PC-9 (cell line): ENCODE results near the gene KRTAP21-1. TPM values are rescaled to one million over a fixed set of nuclear protein-coding genes. Genes with fewer than 3 reads are reported as not detected.

Source experiments
- BruUV-seq: library from RNA; stranded (reverse); fragments of 400-500 nt; replicated peaks from 2 replicates; lab custom pipeline; 2021; lab: Mats Ljungman, UMichigan
- CTCF ChIA-PET: fragments of 300-600 bp; sonication (Branson Sonifier 250); formaldehyde crosslinking; loops from one replicate; lab custom pipeline; 2022; ENCODE audit warnings: antibody characterized with exemption; lab: Charles Lee
- POLR2A ChIA-PET: fragments of 300-600 bp; sonication (Branson Sonifier 250); formaldehyde crosslinking; loops from one replicate; lab custom pipeline; 2022; ENCODE audit warnings: antibody characterized with exemption; ENCODE audit not compliant: unreplicated experiment; lab: Charles Lee
- DNase-seq, 2 experiments: peaks; one replicate each; pipeline versions ENCODE4 v3.0.0 to v3.0.0-alpha.2; 2015 to 2022; ENCODE audit warnings: mixed read lengths in 1 of 2
- H2AFZ ChIP-seq: fragments of 200-600 bp; sonication (generic); 2 replicates; pipeline ENCODE4 v1.8.1; 2017; ENCODE audit warnings: antibody characterized with exemption
- H3F3A ChIP-seq: fragments of 200-600 bp; sonication (generic); 2 replicates; pipeline ENCODE4 v1.8.1; 2017; ENCODE audit warnings: antibody characterized with exemption, mild to moderate bottlenecking, low read depth; ENCODE audit not compliant: insufficient read depth
- H3K27ac ChIP-seq: fragments of 200-600 bp; sonication (generic); 2 replicates; pipeline ENCODE4 v1.6.1; 2016; ENCODE audit warnings: mixed run types
- H3K27me3 ChIP-seq: fragments of 200-600 bp; sonication (generic); 2 replicates; pipeline ENCODE4 v1.6.1; 2016; ENCODE audit warnings: low read depth, mixed run types; ENCODE audit not compliant: insufficient read depth
- H3K36me3 ChIP-seq: fragments of 200-600 bp; sonication (generic); 2 replicates; pipeline ENCODE4 v1.6.1; 2016; ENCODE audit warnings: low read depth, mixed run types
- H3K4me1 ChIP-seq: fragments of 200-600 bp; sonication (generic); replicated peaks from 2 replicates; pipeline ENCODE4 v1.6.1; 2016; ENCODE audit warnings: mixed run types; ENCODE audit not compliant: insufficient read depth
- H3K4me2 ChIP-seq: fragments of 200-600 bp; sonication (generic); 2 replicates; pipeline ENCODE4 v1.6.1; 2017; ENCODE audit warnings: mixed run types
- H3K4me3 ChIP-seq: fragments of 200-600 bp; sonication (generic); 2 replicates; pipeline ENCODE4 v1.6.1; 2016; ENCODE audit warnings: mixed run types
- H3K79me2 ChIP-seq: fragments of 200-600 bp; sonication (generic); 2 replicates; pipeline ENCODE4 v1.6.1; 2017; ENCODE audit warnings: low read depth, mixed run types
- H3K9me2 ChIP-seq: fragments of 200-600 bp; sonication (generic); 2 replicates; pipeline ENCODE4 v1.8.1; 2017; ENCODE audit warnings: mild to moderate bottlenecking; ENCODE audit not compliant: insufficient read depth
- H3K9me3 ChIP-seq: fragments of 200-600 bp; sonication (generic); 2 replicates; pipeline ENCODE4 v1.8.1; 2016; ENCODE audit warnings: low read depth; ENCODE audit not compliant: insufficient read depth
- H4K20me1 ChIP-seq: fragments of 200-600 bp; sonication (generic); 2 replicates; pipeline ENCODE4 v1.8.1; 2017; ENCODE audit not compliant: insufficient read depth
- EZH2 ChIP-seq: fragments of 200-600 bp; sonication (generic); IDR thresholded peaks from 2 replicates; pipeline ENCODE4 v1.8.0; 2017; ENCODE audit warnings: antibody characterized with exemption, low read depth
- intact Hi-C: fragments of 100-400 bp; cut with micrococcal nuclease; formaldehyde crosslinking; loops from one replicate; pipeline ENCODE4 v1.10.0; 2022; ENCODE audit not compliant: unreplicated experiment
- total RNA-seq: library from RNA; stranded (reverse); gene quantifications from 2 replicates; pipeline ENCODE4 v1.2.3, GENCODE V29; 2021
- TF ChIP-seq, protein P1 (sequence below): fragments of 200-600 bp; sonication (generic); conservative IDR thresholded peaks from 2 replicates; pipeline ENCODE4 v1.6.1; 2017; ENCODE audit warnings: mixed run types, antibody characterized with exemption, mild to moderate bottlenecking, moderate library complexity

KRTAP21-1 gene
- total RNA-seq, 1 experiment from 2014 or later: not detected

DNA sequence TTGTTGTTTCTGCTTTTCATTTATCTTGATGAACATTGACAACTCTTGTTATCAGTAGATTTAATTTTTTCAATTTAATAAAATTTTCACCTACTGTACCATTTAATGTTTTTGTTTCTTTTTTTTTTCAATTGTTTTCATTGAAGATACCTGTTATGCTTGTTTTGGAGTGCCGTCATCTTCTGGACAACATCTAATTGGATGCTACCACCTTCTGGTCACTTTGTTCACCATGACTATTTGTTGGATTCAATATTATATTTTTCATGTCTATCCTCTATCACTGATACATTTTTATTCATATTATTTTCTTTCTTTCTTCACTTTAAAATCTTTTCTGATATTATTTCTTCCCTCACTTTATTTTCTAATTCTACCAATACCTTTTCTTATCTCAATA lies 22.2 kb downstream of the KRTAP21-1 start:
- intact Hi-C loops: no loop called here
- Histone ChIP-seq H3K9me2 (no peaks in the 10 kb centered on the region), H3K4me1 (no peaks in the 10 kb centered on the region), H3K4me3 (no peak overlapping the region), H3K36me3 (no peaks in the 10 kb centered on the region), H3K27me3 (no peaks in the 10 kb centered on the region), H3K79me2 (no peaks in the 10 kb centered on the region), H4K20me1 (no peaks in the 10 kb centered on the region), H3F3A (no peaks in the 10 kb centered on the region), H2AFZ (no peak overlapping the region), H3K4me2 (no peak overlapping the region), H3K9me3 (no peaks in the 10 kb centered on the region), H3K27ac (no peak overlapping the region)
- TF ChIP-seq EZH2: no peak
- TF ChIP-seq, protein P1, sequence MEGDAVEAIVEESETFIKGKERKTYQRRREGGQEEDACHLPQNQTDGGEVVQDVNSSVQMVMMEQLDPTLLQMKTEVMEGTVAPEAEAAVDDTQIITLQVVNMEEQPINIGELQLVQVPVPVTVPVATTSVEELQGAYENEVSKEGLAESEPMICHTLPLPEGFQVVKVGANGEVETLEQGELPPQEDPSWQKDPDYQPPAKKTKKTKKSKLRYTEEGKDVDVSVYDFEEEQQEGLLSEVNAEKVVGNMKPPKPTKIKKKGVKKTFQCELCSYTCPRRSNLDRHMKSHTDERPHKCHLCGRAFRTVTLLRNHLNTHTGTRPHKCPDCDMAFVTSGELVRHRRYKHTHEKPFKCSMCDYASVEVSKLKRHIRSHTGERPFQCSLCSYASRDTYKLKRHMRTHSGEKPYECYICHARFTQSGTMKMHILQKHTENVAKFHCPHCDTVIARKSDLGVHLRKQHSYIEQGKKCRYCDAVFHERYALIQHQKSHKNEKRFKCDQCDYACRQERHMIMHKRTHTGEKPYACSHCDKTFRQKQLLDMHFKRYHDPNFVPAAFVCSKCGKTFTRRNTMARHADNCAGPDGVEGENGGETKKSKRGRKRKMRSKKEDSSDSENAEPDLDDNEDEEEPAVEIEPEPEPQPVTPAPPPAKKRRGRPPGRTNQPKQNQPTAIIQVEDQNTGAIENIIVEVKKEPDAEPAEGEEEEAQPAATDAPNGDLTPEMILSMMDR: no peak
- ChIA-PET POLR2A (no interaction called here), CTCF (no interaction called here)
- no TSS peak for BruUV-seq
- DNase-seq: no peak

DNA sequence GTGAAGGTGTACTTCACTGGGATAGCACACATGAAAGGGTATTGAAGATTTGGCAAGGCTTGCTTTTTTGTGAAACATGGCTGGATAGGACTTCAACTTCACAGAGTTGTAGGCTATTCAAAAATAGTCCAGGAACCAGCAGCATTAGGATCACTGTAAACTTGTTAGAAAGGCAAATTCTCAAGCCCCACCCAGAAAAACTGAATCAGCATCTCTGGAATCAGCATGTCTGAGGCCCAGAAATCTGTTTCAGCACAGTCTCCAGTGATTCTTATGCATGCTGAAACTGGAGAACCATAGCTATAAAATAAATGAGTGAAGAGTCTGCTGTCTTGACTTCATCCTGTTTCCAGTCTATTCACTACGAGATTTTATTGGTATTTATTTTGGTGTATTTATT lies 28.5 kb downstream of the KRTAP21-1 start:
- Histone ChIP-seq H3K27ac (no peak overlapping the region), H3K9me3 (no peaks in the 10 kb centered on the region), H3K27me3 (no peaks in the 10 kb centered on the region), H4K20me1 (no peaks in the 10 kb centered on the region), H3K36me3 (no peaks in the 10 kb centered on the region), H3K79me2 (no peaks in the 10 kb centered on the region), H3K4me2 (no peak overlapping the region), H3K4me3 (no peak overlapping the region), H3K9me2 (no peaks in the 10 kb centered on the region), H2AFZ (no peak overlapping the region), H3F3A (no peaks in the 10 kb centered on the region), H3K4me1 (no peaks in the 10 kb centered on the region)
- no peak for DNase-seq
- no TSS peak for BruUV-seq
- intact Hi-C loops: no loop called here
- CTCF ChIA-PET: no interaction called here
- no peak for TF ChIP-seq EZH2
- TF ChIP-seq, protein P1: no peak
- POLR2A ChIA-PET: no interaction called here

DNA sequence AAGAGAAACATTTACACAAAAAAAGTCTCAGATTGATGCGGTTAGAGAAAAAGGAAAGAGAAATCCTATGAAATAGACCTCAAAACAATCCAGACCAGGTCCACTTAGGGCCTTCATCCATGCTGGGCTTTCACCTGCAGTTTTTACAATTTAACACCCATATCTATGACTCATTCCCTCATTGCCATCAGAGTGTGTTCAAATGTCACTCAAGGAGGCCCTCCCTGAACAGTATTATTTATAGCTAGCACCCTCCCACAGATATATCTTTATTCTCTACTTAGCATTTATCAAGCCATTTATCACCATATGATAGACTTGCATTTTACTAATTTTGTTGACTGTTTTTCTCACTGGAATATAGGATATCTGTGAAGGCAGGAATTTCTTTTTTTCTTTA lies 35.8 kb downstream of the KRTAP21-1 start:
- TF ChIP-seq EZH2: no peak
- TF ChIP-seq, protein P1: no peak
- H3K27ac ChIP-seq: no peak overlapping the region
- no peak overlapping the region for H2AFZ ChIP-seq
- H3K27me3 ChIP-seq: no peaks in the 10 kb centered on the region
- ChIA-PET POLR2A (no interaction called here), CTCF (no interaction called here)
- H3K4me3 ChIP-seq: no peak overlapping the region
- H3K79me2 ChIP-seq: no peaks in the 10 kb centered on the region
- H3K9me3 ChIP-seq: no peaks in the 10 kb centered on the region
- H3K9me2 ChIP-seq: no peaks in the 10 kb centered on the region
- DNase-seq: no peak
- intact Hi-C loops: no loop called here
- no peaks in the 10 kb centered on the region for H4K20me1 ChIP-seq
- H3F3A ChIP-seq: no peaks in the 10 kb centered on the region
- no peaks in the 10 kb centered on the region for H3K4me1 ChIP-seq
- no TSS peak for BruUV-seq
- no peak overlapping the region for H3K4me2 ChIP-seq
- no peaks in the 10 kb centered on the region for H3K36me3 ChIP-seq
